HG02852 (cell line): Measurements from ENCODE around the gene APBB2.

Source experiments
- ATAC-seq: cut with Tn5 transposase; IDR thresholded peaks from one replicate; pipeline ENCODE4 v1.9.1; 2021; ENCODE audit warnings: mild to moderate bottlenecking, moderate library complexity; ENCODE audit not compliant: unreplicated experiment

APBB2 gene

DNA sequence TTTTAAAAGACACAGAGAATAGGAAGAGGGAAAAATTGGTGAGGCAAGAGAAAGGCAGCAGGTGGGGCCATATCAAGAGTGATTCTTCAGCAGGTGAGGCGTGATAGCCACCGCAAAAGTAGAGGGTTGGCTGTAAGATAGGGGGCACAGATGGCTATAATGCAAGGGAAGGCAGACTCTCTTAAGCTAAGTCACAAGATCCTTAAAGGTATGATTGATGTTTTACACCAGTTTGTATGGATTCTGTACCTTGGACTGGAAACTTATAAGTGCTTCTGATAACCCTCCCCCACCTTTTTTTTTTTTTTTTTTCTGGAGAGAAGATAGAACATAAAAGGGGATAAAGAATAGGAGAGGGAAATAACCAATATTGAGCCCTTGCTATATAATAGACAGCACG is 424.6 kb downstream of the APBB2 start:
- ATAC-seq, result no peak

DNA sequence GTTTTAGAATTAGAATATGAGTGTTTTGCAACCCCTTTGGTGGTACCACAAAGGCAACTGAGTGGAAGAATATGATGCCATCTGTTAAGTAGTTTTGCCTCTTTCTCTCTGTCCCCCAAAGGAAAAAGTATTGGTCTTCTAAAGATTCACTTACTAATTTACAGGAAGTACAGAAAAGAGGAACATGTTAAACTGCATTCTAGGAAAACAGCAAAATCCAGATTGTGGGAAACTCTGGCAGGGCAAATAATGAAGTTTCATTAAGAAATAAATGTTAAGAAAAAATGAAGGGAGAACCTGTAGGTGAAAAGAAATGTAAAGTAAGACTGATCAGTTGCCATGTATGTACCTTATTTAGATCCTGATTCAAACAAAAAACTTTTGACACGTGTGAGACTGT is 425.3 kb downstream of the APBB2 start:
- ATAC-seq, result no peak

- no peak for ATAC-seq
Observed at GRCh38 chr4:40788331-40788730, 426.0 kb downstream of the APBB2 start.

- no peak for ATAC-seq
Observed at GRCh38 chr4:40785727-40786126, 428.6 kb downstream of the APBB2 start.

DNA sequence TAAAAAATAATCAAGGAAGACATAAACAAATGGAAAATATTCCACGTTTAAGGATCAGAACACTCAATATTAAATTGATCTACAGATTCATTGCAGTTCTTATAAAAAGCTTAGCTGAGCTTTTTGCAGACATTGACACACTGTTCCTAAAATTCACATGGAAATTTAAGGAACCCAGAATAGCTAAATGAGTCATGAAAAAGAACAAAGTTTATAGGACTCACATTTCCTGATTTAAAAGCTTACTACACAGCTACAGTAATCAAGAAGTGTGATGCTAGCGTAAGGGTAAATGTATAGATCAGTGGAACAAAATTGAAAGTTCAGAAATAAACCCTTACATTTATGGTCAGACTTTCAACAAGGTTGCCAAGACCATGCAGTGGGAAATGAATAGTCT is 431.5 kb downstream of the APBB2 start:
- no peak for ATAC-seq

- ATAC-seq, result no peak
Observed at GRCh38 chr4:40778090-40778489, 436.3 kb downstream of the APBB2 start.

- no peak for ATAC-seq
Observed at GRCh38 chr4:40769266-40769665, 445.1 kb downstream of the APBB2 start.

DNA sequence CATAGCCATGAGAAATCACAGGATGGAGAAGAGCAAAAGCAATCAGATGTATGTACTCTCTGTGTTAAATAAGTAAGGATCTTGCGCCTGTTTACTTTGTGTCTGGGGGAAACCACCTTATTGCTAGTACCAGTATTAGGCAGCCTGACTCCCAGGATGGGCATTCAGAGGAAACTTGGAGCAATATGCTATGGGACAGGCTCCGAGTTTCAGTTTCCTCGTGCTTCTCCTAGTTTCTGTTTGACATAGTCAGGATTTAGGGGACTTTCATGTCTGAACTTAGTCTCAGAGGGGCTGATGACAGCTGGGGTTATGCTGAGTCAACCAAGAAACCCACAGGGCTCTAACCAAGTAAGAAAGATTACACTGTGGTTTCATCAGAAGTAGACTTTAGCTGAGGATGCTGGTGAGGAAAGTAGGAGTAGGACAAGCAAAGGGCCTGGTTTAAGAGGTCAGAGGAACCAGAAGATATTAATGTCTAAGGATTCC is 451.1 kb downstream of the APBB2 start:
- peak; percentile 100 for ATAC-seq
